ENCODE measurements around the gene PPIE.
A peak's percentile ranks its signal among the peaks of the same experiment; 100 is the strongest.
"Not testable (repeated sequence)": the region's sequence is repeated elsewhere in the genome, so short reads cannot be mapped to it uniquely, and the experiment has no call there.

The PPIE gene

DNA sequence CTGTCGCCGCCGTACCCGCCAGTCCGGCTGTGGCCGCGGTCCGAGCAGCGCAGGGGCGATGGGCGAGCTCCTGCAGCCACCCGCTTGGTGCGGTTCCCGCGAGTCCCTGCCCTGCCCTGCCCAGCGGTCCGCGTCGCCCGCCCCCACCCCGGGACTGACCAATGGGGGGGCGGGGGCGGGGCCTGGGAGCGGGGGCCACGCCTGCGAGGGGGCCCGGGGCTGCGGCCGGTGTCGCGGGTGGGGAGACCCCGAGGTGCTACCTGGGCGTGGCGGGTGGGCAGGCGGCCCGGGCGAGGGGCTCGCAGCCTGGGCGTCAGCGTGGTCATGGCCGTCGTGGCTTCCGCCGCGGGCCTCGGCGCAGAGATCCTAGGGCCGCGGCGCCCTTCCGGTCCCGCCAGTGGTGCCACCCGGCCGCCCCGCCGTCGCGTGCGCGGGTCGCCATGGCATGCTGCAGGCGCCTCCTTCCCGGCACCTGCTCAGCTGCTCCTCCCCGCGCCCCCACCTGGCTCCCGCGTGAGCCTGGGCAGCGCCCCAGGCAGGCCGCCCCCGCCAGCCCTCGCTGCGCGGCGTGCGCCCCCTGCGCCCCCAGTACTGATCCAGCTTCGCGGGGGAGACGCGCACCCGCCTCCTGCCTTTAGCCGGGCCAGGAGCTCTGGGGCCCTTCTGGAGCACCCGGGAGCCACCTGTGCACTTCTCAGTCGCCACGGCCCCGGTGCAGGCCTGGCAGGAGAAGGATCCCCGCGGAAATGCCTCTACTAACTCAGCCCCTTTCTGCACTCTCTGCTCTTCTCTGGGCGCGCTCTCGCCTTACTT is 50.3 kb downstream of the PPIE start, which contains the start of gene BMP8B:
BMP8B (minus strand) TSS at position 108 of the 813 bp plus-strand sequence. CDS start 380 bp downstream, outside the sequence.
- Histone ChIP-seq H3K27ac (no peak within 1 kb of the TSS), H3K9me3 (ENCODE audit: low read depth, low read length) (no peaks in the 10 kb centered on the region), H3K4me3 (peak within 1 kb of the TSS; percentile 73), H3K9ac (ENCODE audit: insufficient read length) (no peak within 1 kb of the TSS), H3K36me3 (ENCODE audit: insufficient read depth, low read length) (no peaks in the 10 kb centered on the region)
- DNase-seq (ENCODE audit: low read depth, low spot score) = no peak
- TF ChIP-seq POLR2AphosphoS5 (IDR thresholded peaks at IDR 0.05; ENCODE audit: borderline replicate concordance, low read depth, low read length) (no peak), EZH2 (IDR thresholded peaks at IDR 0.05) (no peak), FOXP2 (optimal IDR thresholded peaks at IDR 0.05; ENCODE audit: control extremely low read depth, extremely low read length, insufficient read depth) (no peak)

DNA sequence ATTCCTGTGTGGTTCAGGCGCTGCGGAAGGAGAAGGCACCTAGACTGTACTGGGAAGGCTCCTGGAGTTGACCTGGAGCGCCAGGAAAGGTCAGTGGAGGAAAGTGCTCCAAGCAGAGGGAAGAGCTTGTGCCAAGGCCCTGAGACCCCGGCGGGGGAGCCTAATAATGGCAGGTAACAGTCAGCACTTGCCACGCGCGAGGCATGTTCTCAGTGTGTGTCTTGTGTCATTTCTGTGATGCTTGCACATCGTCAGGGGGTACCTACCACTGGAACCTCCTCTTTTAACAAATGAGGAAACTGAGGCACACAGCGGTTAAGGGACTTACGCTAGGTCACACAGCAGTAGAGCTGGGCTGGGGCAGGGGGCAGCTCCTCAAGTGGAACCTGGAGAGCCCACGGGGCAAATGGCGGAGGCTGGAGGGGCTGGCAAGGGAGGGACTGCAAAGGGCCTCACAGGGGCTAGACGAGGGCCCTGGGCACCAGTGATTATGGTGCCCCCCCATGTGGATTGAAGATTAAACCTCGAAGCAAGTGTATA is 51.0 kb downstream of the PPIE start:
- H3K36me3 ChIP-seq (ENCODE audit: insufficient read depth, low read length) = no peaks in the 10 kb centered on the region
- H3K27ac ChIP-seq = no peak overlapping the region
- TF ChIP-seq EZH2 (IDR thresholded peaks at IDR 0.05) = no peak
- TF ChIP-seq POLR2AphosphoS5 (IDR thresholded peaks at IDR 0.05; ENCODE audit: borderline replicate concordance, low read depth, low read length) = no peak
- no peak for TF ChIP-seq FOXP2 (optimal IDR thresholded peaks at IDR 0.05; ENCODE audit: control extremely low read depth, extremely low read length, insufficient read depth)
- H3K9me3 ChIP-seq (ENCODE audit: low read depth, low read length) = no peaks in the 10 kb centered on the region
- DNase-seq (ENCODE audit: low read depth, low spot score) = no peak
- no peak overlapping the region for H3K9ac ChIP-seq (ENCODE audit: insufficient read length)
- peak overlapping the region; percentile 73 for H3K4me3 ChIP-seq

DNA sequence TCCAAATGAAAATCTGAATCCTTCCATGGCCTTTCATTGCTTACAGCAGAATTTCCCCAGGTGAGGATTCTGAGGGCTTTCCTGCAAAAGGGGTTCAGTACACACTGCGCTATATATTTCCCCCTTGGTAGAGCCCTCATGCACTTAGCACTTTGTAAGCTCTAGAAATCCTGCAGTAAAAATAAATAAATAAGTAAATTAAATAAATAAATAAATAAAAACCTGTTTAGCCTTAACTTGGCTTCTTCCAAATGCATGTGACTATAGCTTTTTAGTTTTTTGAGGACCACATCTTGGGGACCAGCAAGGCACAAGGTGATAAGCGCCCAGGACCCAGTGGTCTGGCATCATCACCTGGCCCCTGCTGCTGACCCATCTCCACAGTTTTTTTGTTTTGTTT is 53.2 kb downstream of the PPIE start:
- TF ChIP-seq EZH2 (IDR thresholded peaks at IDR 0.05) (no peak), FOXP2 (optimal IDR thresholded peaks at IDR 0.05; ENCODE audit: control extremely low read depth, extremely low read length, insufficient read depth) (no peak), POLR2AphosphoS5 (IDR thresholded peaks at IDR 0.05; ENCODE audit: borderline replicate concordance, low read depth, low read length) (no peak)
- no peaks in the 10 kb centered on the region for H3K9me3 ChIP-seq (ENCODE audit: low read depth, low read length)
- H3K9ac ChIP-seq (ENCODE audit: insufficient read length) = no peak overlapping the region
- no peaks in the 10 kb centered on the region for H3K36me3 ChIP-seq (ENCODE audit: insufficient read depth, low read length)
- H3K27ac ChIP-seq = no peak overlapping the region
- H3K4me3 ChIP-seq = no peak overlapping the region
- no peak for DNase-seq (ENCODE audit: low read depth, low spot score)

DNA sequence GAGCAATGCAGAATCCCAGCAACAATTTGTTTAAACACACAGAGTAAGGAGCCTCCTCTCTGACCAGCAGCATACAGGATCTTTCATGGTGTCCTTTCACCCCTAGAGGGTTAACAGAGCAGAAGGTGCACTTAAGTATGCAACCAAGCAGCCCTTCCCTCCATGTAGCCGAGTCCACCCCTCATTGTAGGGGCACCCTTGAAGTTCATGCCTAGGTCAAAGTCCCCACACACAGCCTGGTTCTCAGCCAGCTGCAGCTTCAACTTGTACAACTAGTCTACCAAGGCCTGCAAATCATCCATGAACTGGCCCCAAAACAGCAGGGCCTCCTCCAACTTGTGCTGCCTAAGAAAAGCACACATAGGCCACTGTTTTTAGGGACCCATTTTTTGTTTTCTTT is 57.0 kb downstream of the PPIE start:
- no peak overlapping the region for H3K9ac ChIP-seq (ENCODE audit: insufficient read length)
- TF ChIP-seq POLR2AphosphoS5 (IDR thresholded peaks at IDR 0.05; ENCODE audit: borderline replicate concordance, low read depth, low read length) (no peak), EZH2 (IDR thresholded peaks at IDR 0.05) (no peak), FOXP2 (optimal IDR thresholded peaks at IDR 0.05; ENCODE audit: control extremely low read depth, extremely low read length, insufficient read depth) (no peak)
- no peaks in the 10 kb centered on the region for H3K9me3 ChIP-seq (ENCODE audit: low read depth, low read length)
- no peak overlapping the region for H3K27ac ChIP-seq
- no peak overlapping the region for H3K4me3 ChIP-seq
- no peak for DNase-seq (ENCODE audit: low read depth, low spot score)
- no peaks in the 10 kb centered on the region for H3K36me3 ChIP-seq (ENCODE audit: insufficient read depth, low read length)

DNA sequence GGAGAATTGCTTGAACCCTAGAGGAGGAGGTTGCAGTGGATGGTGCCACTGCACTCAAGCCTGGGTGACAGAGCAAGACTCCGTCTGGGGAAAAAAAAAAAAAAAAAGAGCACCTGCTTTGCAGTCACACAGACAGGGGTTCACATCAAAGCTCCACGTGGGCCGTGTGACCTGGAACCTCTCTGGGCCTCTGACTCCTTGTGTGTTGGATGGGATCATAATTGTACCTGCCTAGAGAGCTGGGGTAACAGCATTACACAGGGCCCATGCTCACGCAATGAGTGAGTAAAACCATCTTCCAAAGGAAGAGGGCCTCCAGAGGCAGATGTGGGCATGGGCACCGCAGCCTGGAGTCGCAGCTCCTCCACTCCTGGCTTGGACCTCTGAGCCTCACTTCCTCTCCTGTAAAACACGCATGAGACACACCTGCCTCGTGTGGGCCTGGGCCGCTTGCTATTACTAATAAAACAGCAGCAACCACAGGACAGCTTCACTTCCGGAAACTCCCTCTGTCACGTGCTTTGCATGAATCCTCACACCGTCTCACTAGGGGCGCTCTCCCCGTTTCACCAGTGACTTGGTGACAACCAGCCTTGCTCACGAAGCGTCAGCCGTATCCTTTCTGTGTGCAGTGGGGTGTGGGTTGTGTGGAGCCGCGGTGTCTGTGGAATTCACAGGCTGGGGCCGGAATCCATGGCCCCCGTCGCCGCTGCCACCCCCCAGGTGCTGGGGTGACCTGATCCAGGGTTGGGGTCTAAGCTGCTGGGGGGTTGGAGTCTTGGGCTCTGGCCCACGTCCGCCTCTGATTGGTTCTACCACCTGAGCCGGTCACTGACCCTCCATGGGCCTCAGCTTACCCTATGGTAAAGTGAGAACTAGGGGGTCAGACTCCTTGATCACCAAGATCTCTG is 60.4 kb downstream of the PPIE start:
- not testable (repeated sequence) for H3K9ac ChIP-seq (ENCODE audit: insufficient read length); DNase-seq (ENCODE audit: low read depth, low spot score); H3K4me3 ChIP-seq; H3K36me3 ChIP-seq (ENCODE audit: insufficient read depth, low read length); H3K27ac ChIP-seq; H3K9me3 ChIP-seq (ENCODE audit: low read depth, low read length)

DNA sequence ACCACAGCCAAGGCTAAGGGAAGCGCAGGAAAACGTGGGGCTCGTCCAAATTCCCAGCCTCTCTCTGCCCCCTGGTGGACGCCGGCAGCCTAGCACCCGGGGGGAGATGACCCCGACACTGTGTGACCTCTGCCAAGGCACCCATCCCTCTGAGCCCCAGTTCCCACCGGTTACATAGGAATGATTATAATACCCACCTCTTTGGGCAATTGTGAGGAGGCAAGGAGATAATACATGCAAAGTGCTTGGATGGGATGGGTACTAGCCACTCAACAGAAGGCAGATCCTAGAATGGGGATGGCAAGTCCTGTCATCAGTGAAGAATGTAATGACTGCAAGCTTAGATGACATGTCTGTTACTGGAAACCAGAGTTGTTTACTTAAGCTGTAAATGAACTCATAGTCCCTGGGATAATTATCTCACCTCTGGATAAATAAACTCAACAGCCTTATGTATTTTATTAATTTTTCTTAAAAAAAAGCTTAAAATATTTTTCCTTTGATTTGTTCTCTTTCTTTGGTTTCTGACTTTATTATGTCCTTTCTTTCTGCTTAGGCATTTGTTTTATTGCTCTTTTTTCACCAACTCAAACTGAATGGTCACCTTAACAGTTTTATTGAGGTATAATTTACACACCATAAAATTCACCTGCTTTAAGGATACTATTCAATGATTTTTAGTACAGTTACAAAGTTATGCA is 61.2 kb downstream of the PPIE start:
- H3K36me3 ChIP-seq (ENCODE audit: insufficient read depth, low read length) = no peaks in the 10 kb centered on the region
- TF ChIP-seq POLR2AphosphoS5 (IDR thresholded peaks at IDR 0.05; ENCODE audit: borderline replicate concordance, low read depth, low read length) (no peak), EZH2 (IDR thresholded peaks at IDR 0.05) (no peak), FOXP2 (optimal IDR thresholded peaks at IDR 0.05; ENCODE audit: control extremely low read depth, extremely low read length, insufficient read depth) (no peak)
- H3K9ac ChIP-seq (ENCODE audit: insufficient read length) = no peak overlapping the region
- H3K27ac ChIP-seq = no peak overlapping the region
- no peak for DNase-seq (ENCODE audit: low read depth, low spot score)
- no peak overlapping the region for H3K4me3 ChIP-seq
- H3K9me3 ChIP-seq (ENCODE audit: low read depth, low read length) = no peaks in the 10 kb centered on the region

DNA sequence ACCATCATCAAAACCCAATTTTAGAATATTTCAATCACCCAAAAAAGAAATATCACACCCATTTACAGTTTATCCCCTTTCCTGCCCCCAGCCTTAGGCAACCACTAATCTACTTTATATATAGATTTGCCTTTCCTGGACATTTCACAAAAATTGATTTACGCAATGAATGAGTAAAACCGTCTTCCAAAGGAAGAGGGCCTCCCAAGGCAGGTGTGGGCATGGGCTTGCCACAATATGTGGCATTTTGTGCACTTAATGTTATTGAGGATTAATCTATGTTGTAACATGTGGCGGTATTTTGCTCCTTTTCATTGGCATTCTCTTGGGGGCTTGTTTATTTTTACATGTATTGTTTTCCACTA is 61.8 kb downstream of the PPIE start:
- Histone ChIP-seq H3K27ac (no peak overlapping the region), H3K4me3 (no peak overlapping the region), H3K36me3 (ENCODE audit: insufficient read depth, low read length) (no peaks in the 10 kb centered on the region), H3K9me3 (ENCODE audit: low read depth, low read length) (no peaks in the 10 kb centered on the region), H3K9ac (ENCODE audit: insufficient read length) (no peak overlapping the region)
- TF ChIP-seq POLR2AphosphoS5 (IDR thresholded peaks at IDR 0.05; ENCODE audit: borderline replicate concordance, low read depth, low read length) (no peak), EZH2 (IDR thresholded peaks at IDR 0.05) (no peak), FOXP2 (optimal IDR thresholded peaks at IDR 0.05; ENCODE audit: control extremely low read depth, extremely low read length, insufficient read depth) (no peak)
- DNase-seq (ENCODE audit: low read depth, low spot score) = no peak

Measured in SK-N-MC (cell line).